Measurements from ENCODE around the gene APOH.

DNA sequence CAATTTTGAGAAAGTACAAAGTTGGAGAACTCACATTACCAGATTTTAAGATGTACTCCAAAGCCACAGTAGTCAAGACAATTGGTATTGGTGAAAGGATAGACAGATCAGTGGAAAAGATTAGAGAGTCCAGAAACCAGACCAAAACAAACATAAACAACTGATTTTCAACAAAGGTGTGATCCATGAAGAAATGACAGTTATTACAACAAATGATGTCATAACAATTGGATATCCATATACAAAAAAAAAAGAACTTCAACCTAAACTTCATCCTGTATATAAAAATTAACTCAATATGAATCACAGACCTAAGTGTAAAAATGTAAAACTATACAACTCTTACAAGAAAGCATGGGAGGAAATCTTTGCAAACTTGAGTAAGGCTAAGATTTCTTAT is 45.7 kb downstream of the APOH start:
- TF ChIP-seq CTCF (IDR thresholded peaks at IDR 0.05; ENCODE audit: low read depth, low read length) (no peak), EZH2phosphoT487 (IDR thresholded peaks at IDR 0.05; ENCODE audit: low read depth) (no peak)
